NCI-H2029 (cell line): ENCODE results near the gene FNDC3B.
"Not testable (repeated sequence)": the region's sequence is repeated elsewhere in the genome, so short reads cannot be mapped to it uniquely, and the experiment has no call there.

Experiments
- DNase-seq: peaks from one replicate; lab custom pipeline; 2025; lab: John Stamatoyannopoulos, UW

FNDC3B gene

GRCh38 chr3:172365028-172365567 is 325.7 kb downstream of the FNDC3B start:
- DNase-seq = no peak

DNA sequence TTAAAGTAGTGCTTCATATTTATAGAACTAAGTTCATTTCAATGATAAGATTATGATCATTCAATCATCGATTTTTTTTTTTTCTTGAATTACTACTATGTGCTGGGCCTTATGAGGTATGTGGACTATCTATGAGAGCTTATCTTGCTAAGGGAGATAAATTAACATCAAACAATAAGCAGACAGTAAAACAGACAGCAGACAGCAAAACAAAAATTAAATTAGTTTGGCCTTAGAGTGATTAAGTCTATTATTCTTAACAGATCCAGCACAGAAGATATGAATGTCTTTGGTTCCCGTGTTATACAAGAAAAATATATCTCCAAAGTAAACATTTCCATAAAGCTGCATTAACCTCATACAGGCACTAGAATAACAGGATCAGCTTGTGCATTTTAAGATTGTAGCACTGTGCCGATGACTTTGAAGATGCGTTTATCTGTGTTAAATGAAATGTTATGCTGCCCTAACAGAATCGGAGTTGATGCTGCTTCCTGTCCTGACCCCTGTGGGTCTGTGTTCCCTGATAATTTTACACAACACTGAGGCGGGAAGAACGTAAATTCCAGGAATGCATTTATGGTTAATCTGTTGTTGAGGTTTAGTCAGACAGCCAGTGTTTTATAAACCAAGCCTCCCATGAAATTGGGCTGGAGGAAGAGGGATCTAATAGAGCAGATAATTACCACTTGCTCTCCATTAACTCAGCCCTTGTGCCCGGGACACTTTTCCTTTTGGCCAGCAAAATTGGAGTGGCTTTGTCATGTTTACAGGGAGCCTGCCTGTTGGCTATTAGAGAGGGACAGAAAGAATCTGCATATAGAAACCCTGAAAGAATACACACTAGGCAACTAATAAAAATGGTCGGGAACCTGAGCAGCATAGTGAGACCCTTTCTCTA is 328.1 kb downstream of the FNDC3B start:
- DNase-seq = no peak

- DNase-seq = not testable (repeated sequence)
Observed at GRCh38 chr3:172368556-172368955, 329.2 kb downstream of the FNDC3B start.

DNA sequence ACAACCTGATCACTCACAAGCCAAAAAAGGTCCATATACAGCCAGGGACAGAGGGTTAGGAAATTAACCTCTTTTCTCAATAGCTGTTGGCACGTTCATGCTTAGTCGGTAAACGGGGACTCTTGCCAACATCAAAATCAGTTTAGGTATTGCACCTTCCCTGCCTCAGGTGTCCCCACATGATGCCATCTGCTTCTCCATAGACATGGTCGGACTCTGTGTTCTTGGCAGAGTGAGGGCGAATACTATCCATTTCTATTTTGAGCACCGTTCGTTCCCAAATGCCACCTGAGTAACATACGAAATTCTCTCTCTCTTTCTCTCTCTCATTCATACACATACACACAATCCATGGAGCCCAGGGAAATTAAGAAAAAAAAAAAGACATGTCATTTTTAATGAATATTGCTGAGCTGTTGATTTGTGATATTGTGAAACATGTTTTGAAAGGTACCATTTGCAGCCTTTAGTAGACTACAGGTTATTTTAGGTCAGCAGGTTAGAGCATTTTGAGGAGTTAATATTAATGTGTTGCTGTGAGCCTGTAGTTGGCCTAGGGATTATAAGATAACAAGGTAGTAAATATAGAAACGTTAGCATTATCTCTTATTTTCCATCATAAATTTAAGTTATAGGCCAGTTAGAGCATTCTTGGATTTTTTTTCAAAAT is 330.3 kb downstream of the FNDC3B start:
- DNase-seq = no peak

- DNase-seq = no peak
Observed at GRCh38 chr3:172370419-172370818, 331.0 kb downstream of the FNDC3B start.

DNA sequence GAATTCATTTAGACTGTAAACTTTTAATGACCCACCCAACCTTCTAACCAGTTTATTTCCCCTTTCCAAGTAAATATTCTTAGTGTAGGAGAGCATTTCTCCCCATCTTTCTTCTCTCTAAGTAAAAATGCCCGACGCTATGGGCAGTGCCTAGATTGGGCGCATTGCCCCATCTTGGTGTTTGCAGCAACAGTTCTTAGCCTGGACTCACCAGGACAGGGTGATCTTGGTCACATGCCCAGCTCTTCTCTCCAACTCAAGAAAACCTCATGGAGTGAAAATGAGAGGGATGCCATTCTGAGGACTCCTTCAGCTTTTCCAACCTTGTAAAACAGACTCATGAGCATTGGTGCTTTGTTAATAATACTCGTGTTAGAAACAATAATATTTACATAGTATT is 332.2 kb downstream of the FNDC3B start:
- no peak for DNase-seq

- no peak for DNase-seq
Observed at GRCh38 chr3:172372895-172373294, 333.5 kb downstream of the FNDC3B start.

- DNase-seq = no peak
Observed at GRCh38 chr3:172373912-172374311, 334.5 kb downstream of the FNDC3B start.

- DNase-seq = no peak
Observed at GRCh38 chr3:172375206-172375850, 335.9 kb downstream of the FNDC3B start.

GRCh38 chr3:172376402-172376801 is 337.0 kb downstream of the FNDC3B start:
- no peak for DNase-seq

DNA sequence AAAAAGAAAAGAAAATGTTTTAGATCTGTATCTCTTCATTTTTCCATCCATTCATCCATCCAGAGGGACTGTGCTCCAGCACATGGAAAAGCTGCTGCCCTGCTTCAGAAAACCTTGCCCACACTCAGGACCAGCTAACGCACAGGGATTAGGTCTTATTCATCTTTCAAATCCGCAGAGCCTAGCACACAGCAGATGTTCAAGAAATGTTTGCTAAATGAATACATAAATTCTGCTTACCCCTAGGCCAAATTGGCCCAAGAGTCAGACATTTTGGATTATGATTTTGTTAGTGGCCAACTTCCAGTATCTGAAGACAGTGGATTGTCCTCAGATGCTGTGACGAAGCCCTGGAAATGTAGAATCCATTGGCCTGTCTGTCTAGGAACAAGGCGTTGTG is 337.5 kb downstream of the FNDC3B start:
- no peak for DNase-seq

DNA sequence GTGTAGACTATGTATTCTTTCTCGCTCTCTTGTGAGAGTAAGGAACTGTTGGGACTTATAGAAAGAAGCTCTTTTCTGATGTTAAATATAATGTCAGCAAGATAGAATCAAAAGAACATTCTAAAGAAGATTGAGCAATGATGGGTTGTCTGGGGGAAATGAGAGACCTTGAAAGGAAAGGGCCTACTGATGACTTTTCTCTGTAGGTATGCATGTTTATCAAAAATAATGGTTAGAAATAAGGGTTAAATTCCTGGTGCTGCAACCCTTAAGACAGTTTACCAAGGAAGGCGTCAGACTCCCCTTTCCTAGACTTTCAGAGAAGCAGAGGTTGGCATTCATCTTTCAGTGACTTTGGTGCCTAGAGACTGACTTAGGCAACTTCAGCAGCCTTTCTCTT is 339.1 kb downstream of the FNDC3B start:
- no peak for DNase-seq

DNA sequence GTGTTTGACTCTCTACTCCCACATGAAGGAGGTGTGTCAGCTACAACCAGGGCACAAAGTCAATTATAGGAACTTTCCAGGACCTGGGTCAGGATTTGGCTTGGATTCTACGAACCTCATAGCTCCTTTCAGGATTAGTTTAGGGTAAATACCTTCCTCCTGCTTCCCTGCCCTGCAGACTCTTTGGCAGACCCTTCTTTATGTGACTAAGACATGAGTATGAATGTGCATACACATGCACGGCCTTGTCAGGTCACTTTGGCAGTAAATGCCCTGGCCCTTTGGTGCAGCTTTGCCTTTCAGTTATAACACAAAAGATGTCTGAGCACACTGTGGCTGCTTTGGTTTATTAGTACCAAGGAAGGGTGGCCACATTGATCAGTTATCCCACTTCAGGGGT is 340.0 kb downstream of the FNDC3B start:
- no peak for DNase-seq

- no peak for DNase-seq
Observed at GRCh38 chr3:172380632-172381031, 341.3 kb downstream of the FNDC3B start.

DNA sequence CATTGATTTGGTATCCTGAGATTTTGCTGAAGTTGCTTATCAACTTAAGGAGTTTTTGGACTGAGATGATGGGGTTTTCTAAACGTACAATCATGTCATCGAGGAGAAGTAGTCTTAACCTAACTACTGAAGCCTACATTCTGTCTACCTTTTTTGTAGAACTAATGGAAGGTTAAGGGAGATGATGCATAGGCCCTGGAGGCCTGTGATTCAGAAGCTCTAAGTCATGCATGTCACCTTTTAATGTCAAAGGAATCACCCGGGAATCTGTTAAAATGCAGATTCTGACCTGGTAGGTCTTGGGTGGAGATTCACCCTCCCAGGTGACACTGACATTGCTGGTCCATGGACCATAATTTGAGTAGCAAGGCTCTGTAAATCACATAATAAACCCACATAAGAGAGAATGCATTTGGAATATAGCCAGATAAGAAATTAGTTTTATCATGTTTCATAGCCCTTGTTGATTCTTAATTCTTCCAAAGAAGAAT is 344.0 kb downstream of the FNDC3B start:
- DNase-seq = no peak

- no peak for DNase-seq
Observed at GRCh38 chr3:172384836-172385235, 345.5 kb downstream of the FNDC3B start.

GRCh38 chr3:172387728-172388127 is 348.4 kb downstream of the FNDC3B start:
- DNase-seq = no peak

- DNase-seq = no peak
Observed at GRCh38 chr3:172388412-172389078, 349.2 kb downstream of the FNDC3B start.

- DNase-seq = no peak
Observed at GRCh38 chr3:172390792-172391191, 351.4 kb downstream of the FNDC3B start.

DNA sequence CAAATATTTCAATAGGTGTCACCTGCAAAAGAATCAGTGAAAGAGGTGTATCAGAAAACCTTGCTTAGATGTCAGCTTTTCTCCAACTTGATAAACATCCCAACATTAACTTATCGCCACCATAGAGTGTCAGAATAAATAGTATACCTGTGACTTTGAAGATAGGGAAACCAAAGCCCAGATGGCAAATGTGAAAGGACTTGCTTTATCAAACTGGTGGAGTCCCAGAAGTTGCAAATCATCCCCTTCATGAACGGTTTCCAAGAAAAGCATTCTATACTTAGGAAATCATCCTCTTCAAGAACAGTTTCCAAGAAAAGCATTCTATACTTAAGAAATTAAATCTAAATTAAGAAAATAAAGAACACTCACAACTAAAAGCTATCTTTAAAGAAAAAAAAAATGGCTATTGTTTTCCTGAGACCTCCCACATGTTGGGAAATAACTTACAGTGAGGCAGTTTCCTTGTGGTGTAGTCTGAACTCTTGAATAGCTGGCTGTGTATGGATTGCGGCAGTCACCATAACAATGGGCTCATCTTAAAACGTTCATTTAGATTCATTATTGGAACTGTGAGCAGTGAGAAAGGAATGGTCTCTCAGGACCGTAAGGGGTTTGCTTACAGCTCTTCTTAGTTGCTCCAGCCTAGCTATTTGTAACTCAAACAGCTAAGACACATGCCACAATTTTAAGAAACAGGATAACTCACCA is 352.4 kb downstream of the FNDC3B start:
- no peak for DNase-seq

DNA sequence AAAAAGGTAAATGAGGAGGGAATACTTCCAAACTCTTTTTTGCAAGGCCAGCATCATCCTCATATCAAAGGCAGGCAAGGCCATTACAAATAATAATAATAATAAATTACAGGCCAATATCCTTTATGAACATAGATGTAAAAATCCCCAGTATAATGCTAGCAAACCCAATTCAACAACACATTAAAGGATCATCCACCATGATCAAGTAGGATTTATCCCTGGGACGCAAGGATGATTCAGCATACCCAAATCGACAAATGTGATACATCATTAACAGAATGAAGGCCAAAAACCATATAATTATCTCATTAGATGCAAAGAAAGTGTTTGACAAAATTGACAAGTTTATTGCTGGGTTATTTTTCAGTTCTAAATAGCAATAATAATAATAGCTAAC is 355.3 kb downstream of the FNDC3B start:
- no peak for DNase-seq
